Neuronal stem cell (in vitro differentiated cells): Measurements from ENCODE around the gene FAM185A.
"Not testable (repeated sequence)": the region's sequence is repeated elsewhere in the genome, so short reads cannot be mapped to it uniquely, and the experiment has no call there.

ENCODE experiments used
- DNase-seq: peaks from one replicate; pipeline ENCODE4 v3.0.0-alpha.2; 2013; ENCODE audit warnings: low spot score
- H2AFZ ChIP-seq: one replicate; pipeline ENCODE4 v1.6.1; 2013; ENCODE audit warnings: mild to moderate bottlenecking, low read length, inconsistent platforms
- H2AK5ac ChIP-seq: 2 replicates; pipeline ENCODE4 v1.6.1; 2013; ENCODE audit warnings: low read depth, mild to moderate bottlenecking, inconsistent platforms, low read length, moderate library complexity, mixed read lengths
- H2BK120ac ChIP-seq: 2 replicates; pipeline ENCODE4 v1.6.1; 2013; ENCODE audit warnings: low read depth, mild to moderate bottlenecking, inconsistent platforms, low read length, moderate library complexity, mixed read lengths
- H2BK12ac ChIP-seq: one replicate; pipeline ENCODE4 v1.6.1; 2013; ENCODE audit warnings: low read length, inconsistent platforms
- H2BK15ac ChIP-seq: 2 replicates; pipeline ENCODE4 v1.6.1; 2013; ENCODE audit warnings: mild to moderate bottlenecking, low read length, inconsistent platforms, mixed read lengths
- H2BK5ac ChIP-seq: one replicate; pipeline ENCODE4 v1.6.1; 2013; ENCODE audit warnings: inconsistent platforms, mild to moderate bottlenecking, low read length, moderate library complexity
- H3K14ac ChIP-seq: one replicate; pipeline ENCODE4 v1.6.1; 2013; ENCODE audit warnings: low read length, inconsistent platforms
- H3K18ac ChIP-seq: 2 replicates; pipeline ENCODE4 v1.6.1; 2013; ENCODE audit warnings: low read length, inconsistent platforms
- H3K23ac ChIP-seq: 2 replicates; pipeline ENCODE4 v1.6.1; 2013; ENCODE audit warnings: low read depth, mild to moderate bottlenecking, mixed read lengths, low read length, inconsistent platforms; ENCODE audit not compliant: poor library complexity
- H3K27ac ChIP-seq: replicated peaks from 3 replicates; pipeline ENCODE4 v1.5.1; 2013; ENCODE audit warnings: low read length, inconsistent platforms
- H3K27me3 ChIP-seq, 3 experiments: 2 replicates each; pipeline ENCODE4 v1.6.1; 2013; ENCODE audit warnings: low read length in 3 of 3, mild to moderate bottlenecking in 2 of 3, inconsistent platforms in 1 of 3, low read depth in 1 of 3, mixed read lengths in 1 of 3, moderate library complexity in 1 of 3; ENCODE audit not compliant: control insufficient read depth in 3 of 3, insufficient read depth in 3 of 3
- H3K36me3 ChIP-seq, 2 donors: replicated peaks in 1 of 2; 2 replicates each; pipeline ENCODE4 v1.6.1; 2013; ENCODE audit warnings: low read length in 2 of 2; ENCODE audit not compliant: control insufficient read depth in 2 of 2, insufficient read depth in 2 of 2
- H3K4ac ChIP-seq: 2 replicates; pipeline ENCODE4 v1.6.1; 2013; ENCODE audit warnings: inconsistent platforms, mild to moderate bottlenecking, low read length, moderate library complexity
- H3K4me1 ChIP-seq, 2 donors: 1 replicate in 1 of 2; 2 replicates in 1 of 2; pipeline ENCODE4 v1.6.1; 2013; ENCODE audit warnings: low read length in 2 of 2, low read depth in 1 of 2; ENCODE audit not compliant: control insufficient read depth in 2 of 2, insufficient read depth in 1 of 2
- H3K4me2 ChIP-seq: one replicate; pipeline ENCODE4 v1.6.1; 2013; ENCODE audit warnings: mild to moderate bottlenecking, low read length, inconsistent platforms; ENCODE audit not compliant: insufficient read depth, poor library complexity, severe bottlenecking
- H3K4me3 ChIP-seq, 2 donors: 2 replicates each; pipeline ENCODE4 v1.5.1; 2013; ENCODE audit warnings: low read length in 2 of 2, mild to moderate bottlenecking in 2 of 2, inconsistent platforms in 1 of 2, moderate library complexity in 1 of 2
- H3K79me1 ChIP-seq: one replicate; pipeline ENCODE4 v1.6.1; 2013; ENCODE audit warnings: low read depth, mild to moderate bottlenecking, inconsistent platforms, low read length, moderate library complexity
- H3K9ac ChIP-seq: one replicate; pipeline ENCODE4 v1.6.1; 2013; ENCODE audit warnings: mild to moderate bottlenecking, low read depth, low read length, inconsistent platforms; ENCODE audit not compliant: poor library complexity
- H3K9me3 ChIP-seq, 2 donors: replicated peaks in 1 of 2; 2 replicates each; pipeline versions ENCODE3 to v1.6.1; 2013; ENCODE audit warnings: low read length in 2 of 2, mild to moderate bottlenecking in 2 of 2, inconsistent platforms in 1 of 2, low read depth in 1 of 2, mixed read lengths in 1 of 2, moderate library complexity in 1 of 2; ENCODE audit not compliant: control insufficient read depth in 2 of 2, insufficient read depth in 1 of 2
- H4K8ac ChIP-seq: one replicate; pipeline ENCODE4 v1.6.1; 2013; ENCODE audit warnings: low read depth, mild to moderate bottlenecking, inconsistent platforms, low read length, moderate library complexity
- H4K91ac ChIP-seq: one replicate; pipeline ENCODE4 v1.6.1; 2013; ENCODE audit warnings: low read length, low read depth, mild to moderate bottlenecking, inconsistent platforms; ENCODE audit not compliant: poor library complexity
- WGBS, 2 donors: extraction: QIAGEN DNeasy Blood & Tissue Kit; methylation state at CpG; one replicate each; pipeline ENCODE4 v1.1.7; 2013; ENCODE audit warnings: missing lambda C conversion rate in 2 of 2, mixed read lengths in 1 of 2; ENCODE audit not compliant: insufficient read length in 2 of 2, insufficient replicate concordance in 1 of 2; ENCODE audit errors: extremely low coverage in 2 of 2; 5-methylcytosine and 5-hydroxymethylcytosine counted together

Gene FAM185A

DNA sequence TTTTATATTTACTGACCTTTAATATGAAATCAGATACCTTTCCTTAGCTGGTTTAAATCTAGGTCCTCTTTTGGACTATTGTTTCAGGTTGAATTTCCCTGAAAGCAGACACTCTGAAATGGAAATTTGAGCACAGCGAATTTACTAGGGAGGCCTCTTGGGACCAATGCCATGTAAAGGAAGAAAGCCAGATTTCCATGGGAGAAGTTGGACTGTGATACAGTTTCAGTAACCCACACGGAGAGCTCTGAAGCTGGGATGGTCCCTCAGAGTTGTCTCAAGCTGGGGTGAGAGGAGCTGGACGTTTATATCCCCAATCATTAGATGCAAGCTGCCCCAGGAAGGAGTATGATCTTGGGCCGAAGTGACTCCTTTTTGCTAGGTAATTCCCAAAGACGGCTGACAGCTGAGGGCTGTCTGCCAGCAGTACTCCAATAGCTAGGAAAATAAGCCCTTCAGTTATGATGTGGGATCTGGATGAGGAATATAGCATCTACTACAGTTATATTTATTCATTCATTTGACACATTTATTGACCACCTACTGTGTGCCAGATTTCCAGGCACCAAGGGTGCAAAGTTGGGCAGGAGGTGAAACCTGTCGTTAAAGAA, 14.6 kb downstream of the FAM185A start:
- H3K79me1 ChIP-seq, H3K9ac ChIP-seq, DNase-seq, H3K36me3 ChIP-seq, H3K18ac ChIP-seq, H2BK15ac ChIP-seq, H2BK5ac ChIP-seq, H4K8ac ChIP-seq, H3K14ac ChIP-seq, H3K27ac ChIP-seq, H3K4ac ChIP-seq, H4K91ac ChIP-seq, H3K4me1 ChIP-seq, H2AFZ ChIP-seq, H3K23ac ChIP-seq, H3K27me3 ChIP-seq, H2BK120ac ChIP-seq, H3K4me2 ChIP-seq, H2AK5ac ChIP-seq, H2BK12ac ChIP-seq, H3K4me3 ChIP-seq, H3K9me3 ChIP-seq: not testable (repeated sequence)
- no CpG with 5 or more reads among the region's 6 CpGs for WGBS, 2 donors

DNA sequence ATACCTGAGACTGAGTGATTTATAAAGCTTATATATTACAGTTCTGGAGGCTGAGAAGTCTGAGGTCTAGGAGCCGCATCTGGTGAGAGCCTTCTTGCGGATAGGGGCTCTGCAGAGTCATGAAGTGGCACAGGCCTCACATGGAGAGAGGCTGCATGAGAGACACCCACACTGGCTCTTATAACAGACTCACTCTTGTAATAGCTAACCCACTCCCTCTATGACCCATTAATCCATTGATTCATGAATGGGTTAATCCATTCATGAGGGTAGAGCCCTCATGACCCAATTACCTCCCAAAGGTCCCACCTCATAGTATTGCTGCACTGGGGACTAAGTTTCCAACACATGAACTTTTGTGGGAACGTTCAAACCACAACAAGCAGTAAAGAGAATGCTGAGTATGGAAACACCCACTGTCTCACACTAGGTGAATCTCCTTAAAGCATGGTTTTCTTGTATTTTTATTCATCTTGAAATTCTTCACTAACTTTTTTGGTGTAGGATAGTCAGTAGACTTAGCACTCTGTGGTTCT, 20.9 kb downstream of the FAM185A start:
- H3K9ac ChIP-seq, DNase-seq, H3K23ac ChIP-seq, H3K4me2 ChIP-seq, H4K8ac ChIP-seq, H2AFZ ChIP-seq, H2BK15ac ChIP-seq, H3K18ac ChIP-seq, H4K91ac ChIP-seq, H3K4me1 ChIP-seq, H3K4ac ChIP-seq, H3K27me3 ChIP-seq, H3K9me3 ChIP-seq, H3K36me3 ChIP-seq, H2AK5ac ChIP-seq, H3K4me3 ChIP-seq, H2BK120ac ChIP-seq, H3K14ac ChIP-seq, H3K79me1 ChIP-seq, H2BK5ac ChIP-seq, H3K27ac ChIP-seq, H2BK12ac ChIP-seq: not testable (repeated sequence)
- no CpG with 5 or more reads among the region's 3 CpGs for WGBS, 2 donors

DNA sequence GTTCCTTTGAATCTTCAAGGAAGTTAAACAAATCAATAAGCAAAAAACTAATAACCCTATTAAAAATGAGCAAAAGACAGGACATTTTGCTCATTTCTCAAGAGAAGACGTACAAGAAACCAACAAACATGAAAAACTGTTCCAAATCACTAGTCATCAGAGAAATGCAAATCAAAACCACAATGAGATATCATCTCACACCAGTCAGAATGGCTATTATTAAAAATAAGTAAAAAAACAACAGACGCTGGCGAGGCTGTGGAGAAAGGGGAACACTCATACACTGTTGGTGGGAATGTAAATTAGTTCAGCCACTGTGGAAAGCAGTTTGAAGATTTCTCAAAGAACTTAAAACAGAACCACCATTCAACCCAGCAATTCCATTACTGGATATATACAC, 21.7 kb downstream of the FAM185A start:
- not testable (repeated sequence) for H3K4me3 ChIP-seq, H3K23ac ChIP-seq, H3K4me1 ChIP-seq, H3K36me3 ChIP-seq, H4K8ac ChIP-seq, DNase-seq, H3K9me3 ChIP-seq, H3K14ac ChIP-seq, H3K18ac ChIP-seq, H3K27me3 ChIP-seq, H2BK120ac ChIP-seq, H2AFZ ChIP-seq, H2BK15ac ChIP-seq, H3K4ac ChIP-seq, H3K27ac ChIP-seq, H4K91ac ChIP-seq, H3K4me2 ChIP-seq, H2BK12ac ChIP-seq, H3K79me1 ChIP-seq, H3K9ac ChIP-seq, H2AK5ac ChIP-seq, H2BK5ac ChIP-seq
- no CpG with 5 or more reads among the region's 3 CpGs for WGBS, 2 donors

DNA sequence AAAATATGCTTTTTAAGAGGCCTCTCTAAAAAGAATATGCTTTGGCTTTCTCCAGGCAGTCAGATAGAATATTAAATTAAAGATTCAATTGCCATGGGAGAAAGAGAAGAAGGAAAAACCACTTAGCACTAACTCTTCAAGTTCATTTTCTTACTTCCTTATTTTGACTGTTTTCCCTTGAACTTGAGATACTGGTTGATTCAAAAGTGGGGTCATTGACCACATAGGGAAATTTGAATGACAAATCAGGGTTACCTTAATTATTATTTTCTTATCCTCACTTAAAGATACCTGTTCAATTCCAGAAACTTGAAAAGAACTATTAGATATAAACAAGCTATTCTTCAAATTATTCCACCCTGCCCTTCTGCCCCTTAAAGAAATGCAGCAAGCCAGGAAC, 27.4 kb downstream of the FAM185A start:
- not testable (repeated sequence) for H4K8ac ChIP-seq

More for the DNA sequence above, 27.4 kb downstream of the FAM185A start:
- H2BK15ac ChIP-seq, H2BK120ac ChIP-seq, H3K79me1 ChIP-seq, H4K91ac ChIP-seq, H2AFZ ChIP-seq, H3K9ac ChIP-seq, H2BK12ac ChIP-seq, H3K4me1 ChIP-seq, DNase-seq, H3K4me2 ChIP-seq, H3K27me3 ChIP-seq, H3K27ac ChIP-seq, H3K9me3 ChIP-seq, H3K4ac ChIP-seq, H2BK5ac ChIP-seq, H2AK5ac ChIP-seq, H3K18ac ChIP-seq, H3K14ac ChIP-seq, H3K4me3 ChIP-seq, H3K23ac ChIP-seq: not testable (repeated sequence)
- peaks cover 2 to 11% of the 10 kb centered on the region in 2 donors for H3K36me3 ChIP-seq
